ENCODE results near the gene ZNF177.
A peak's percentile ranks its signal among the peaks of the same experiment; 100 is the strongest.

ZNF177 gene

GRCh38 chr19:9431475-9431874 is 68.7 kb downstream of the ZNF177 start:
- peak; percentile 37 for DNase-seq

Measured in hematopoietic multipotent progenitor cell treated with erythropoietin and hydrocortisone succinate and interleukin-3 and kit ligand, for 6 days (in vitro differentiated cells).